ENCODE measurements around the gene PROSER3. TPM values are rescaled to one million over a fixed set of nuclear protein-coding genes. Genes with fewer than 3 reads are reported as not detected.

The PROSER3 gene
- polyA plus RNA-seq, 6 donors from 2014 or later, result 3.2 to 13.9 (median 9.0) TPM; not detected in 1

- Mint-ChIP-seq H3K27ac (peak within 1 kb of the TSS; percentile 98 to 100 (median 99)), H3K9me3 (peaks cover 0 to 3% (median 0%) of the 10 kb centered on the region in 7 donors), H3K27me3 (no peaks in the 10 kb centered on the region), H3K36me3 (peaks cover 0 to 8% of the 10 kb centered on the region in 2 donors), H3K4me1 (peaks cover 43 to 74% (median 64%) of the 10 kb centered on the region in 3 donors), H3K4me3 (peak within 1 kb of the TSS; percentile 85 to 100 (median 96))
- ATAC-seq (ENCODE audit: low read depth in 2 of 2), result peak; percentile 52 to 57
- peak; percentile 97 for DNase-seq
Observed at GRCh38 chr19:35745328-35746086, 12.5 kb upstream of the PROSER3 start, which contains the start of the genes PSENEN and U2AF1L4. TSS of gene PSENEN (plus strand) at chr19:35745651. CDS start at chr19:35745931, 280 bp downstream. TSS of gene U2AF1L4 (minus strand) at chr19:35745418. CDS start at chr19:35745391, 27 bp downstream.

GRCh38 chr19:35746087-35746462, 11.9 kb upstream of the PROSER3 start:
- DNase-seq (no peak), ATAC-seq (ENCODE audit: low read depth in 2 of 2) (no peak)
- H3K4me1 Mint-ChIP-seq, result peaks cover 43 to 69% (median 58%) of the 10 kb centered on the region in 3 donors
- peak overlapping the region; percentile 85 to 100 (median 96) for H3K4me3 Mint-ChIP-seq
- peaks cover 0 to 3% (median 0%) of the 10 kb centered on the region in 7 donors for H3K9me3 Mint-ChIP-seq
- no peaks in the 10 kb centered on the region for H3K27me3 Mint-ChIP-seq
- H3K36me3 Mint-ChIP-seq, result peaks cover 0 to 8% of the 10 kb centered on the region in 2 donors
- peak overlapping the region; percentile 69 to 100 (median 88) for H3K27ac Mint-ChIP-seq

GRCh38 chr19:35746531-35746930, 11.4 kb upstream of the PROSER3 start:
- no peaks in the 10 kb centered on the region for H3K27me3 Mint-ChIP-seq

GRCh38 chr19:35748106-35749020, 9.6 kb upstream of the PROSER3 start, which contains the start of gene LIN37:
TSS of gene LIN37 (plus strand) at chr19:35748576. CDS start at chr19:35748725, 149 bp downstream.
- Mint-ChIP-seq H3K27me3 (no peaks in the 10 kb centered on the region), H3K4me1 (peaks cover 38 to 53% (median 46%) of the 10 kb centered on the region in 3 donors), H3K9me3 (peaks cover 0 to 3% (median 0%) of the 10 kb centered on the region in 7 donors), H3K36me3 (peaks cover 0 to 5% of the 10 kb centered on the region in 2 donors), H3K4me3 (peak within 1 kb of the TSS; percentile 90 to 100 (median 99)), H3K27ac (peak within 1 kb of the TSS; percentile 92 to 99 (median 98))
- peak; percentile 98 for DNase-seq
- peak; percentile 68 to 71 for ATAC-seq (ENCODE audit: low read depth in 2 of 2)

More at GRCh38 chr19:35746531-35746930, 11.4 kb upstream of the PROSER3 start:
- H3K4me1 Mint-ChIP-seq, result peaks cover 43 to 69% (median 57%) of the 10 kb centered on the region in 3 donors
- ATAC-seq (ENCODE audit: low read depth in 2 of 2) (no peak), DNase-seq (no peak)
- peaks cover 0 to 8% of the 10 kb centered on the region in 2 donors for H3K36me3 Mint-ChIP-seq
- peak overlapping the region; percentile 85 to 100 (median 96) for H3K4me3 Mint-ChIP-seq
- peaks cover 0 to 3% (median 0%) of the 10 kb centered on the region in 7 donors for H3K9me3 Mint-ChIP-seq
- peak overlapping the region in 5 of 6 donors; percentile 69 to 99 (median 88) for H3K27ac Mint-ChIP-seq

GRCh38 chr19:35750167-35750566, 7.8 kb upstream of the PROSER3 start:
- Mint-ChIP-seq H3K9me3 (peaks cover 0 to 3% (median 0%) of the 10 kb centered on the region in 7 donors), H3K4me3 (peak overlapping the region in 7 of 8 donors; percentile 9 to 88 (median 42)), H3K4me1 (peaks cover 38 to 45% (median 41%) of the 10 kb centered on the region in 3 donors), H3K27ac (peak overlapping the region in 4 of 6 donors; percentile 33 to 73 (median 50)), H3K27me3 (peaks cover 4 to 14% (median 13%) of the 10 kb centered on the region in 3 donors), H3K36me3 (peaks cover 0 to 23% of the 10 kb centered on the region in 2 donors)
- no peak for ATAC-seq (ENCODE audit: low read depth in 2 of 2)
- DNase-seq, result no peak

- H3K4me3 Mint-ChIP-seq, result no peak overlapping the region
- DNase-seq, result no peak
- peaks cover 9 to 29% (median 25%) of the 10 kb centered on the region in 3 donors for H3K27me3 Mint-ChIP-seq
- ATAC-seq (ENCODE audit: low read depth in 2 of 2), result no peak
- H3K36me3 Mint-ChIP-seq, result peaks cover 0 to 25% of the 10 kb centered on the region in 2 donors
- no peak overlapping the region for H3K27ac Mint-ChIP-seq
- H3K4me1 Mint-ChIP-seq, result peaks cover 37 to 42% (median 39%) of the 10 kb centered on the region in 3 donors
- H3K9me3 Mint-ChIP-seq, result peaks cover 0 to 1% (median 0%) of the 10 kb centered on the region in 7 donors
Observed at GRCh38 chr19:35751839-35752745, 5.9 kb upstream of the PROSER3 start.

- Mint-ChIP-seq H3K27ac (no peak overlapping the region), H3K4me3 (peak overlapping the region in 1 of 8 donors; percentile 49), H3K4me1 (peaks cover 41 to 44% (median 43%) of the 10 kb centered on the region in 3 donors), H3K36me3 (peaks cover 0 to 25% of the 10 kb centered on the region in 2 donors), H3K9me3 (peaks cover 0 to 1% (median 0%) of the 10 kb centered on the region in 7 donors), H3K27me3 (peaks cover 9 to 30% (median 25%) of the 10 kb centered on the region in 3 donors)
- no peak for DNase-seq
- ATAC-seq (ENCODE audit: low read depth in 2 of 2), result no peak
Observed at GRCh38 chr19:35752746-35753350, 5.1 kb upstream of the PROSER3 start.

GRCh38 chr19:35753634-35754369, 4.2 kb upstream of the PROSER3 start:
- H3K4me3 Mint-ChIP-seq, result peak overlapping the region in 2 of 8 donors; percentile 23 to 49
- H3K27me3 Mint-ChIP-seq, result peaks cover 9 to 30% (median 25%) of the 10 kb centered on the region in 3 donors
- H3K4me1 Mint-ChIP-seq, result peaks cover 35 to 42% (median 39%) of the 10 kb centered on the region in 3 donors
- no peak overlapping the region for H3K27ac Mint-ChIP-seq
- DNase-seq (no peak), ATAC-seq (ENCODE audit: low read depth in 2 of 2) (no peak)
- peaks cover 0 to 1% (median 0%) of the 10 kb centered on the region in 7 donors for H3K9me3 Mint-ChIP-seq
- peaks cover 0 to 25% of the 10 kb centered on the region in 2 donors for H3K36me3 Mint-ChIP-seq

- Mint-ChIP-seq H3K4me1 (peaks cover 38 to 42% (median 39%) of the 10 kb centered on the region in 3 donors), H3K27me3 (peaks cover 9 to 30% (median 25%) of the 10 kb centered on the region in 3 donors), H3K4me3 (peak overlapping the region in 3 of 8 donors; percentile 24 to 69 (median 62)), H3K27ac (no peak overlapping the region), H3K36me3 (peaks cover 0 to 25% of the 10 kb centered on the region in 2 donors), H3K9me3 (peaks cover 0 to 1% (median 0%) of the 10 kb centered on the region in 7 donors)
- DNase-seq (no peak), ATAC-seq (ENCODE audit: low read depth in 2 of 2) (no peak)
Observed at GRCh38 chr19:35754370-35755130, 3.4 kb upstream of the PROSER3 start.

GRCh38 chr19:35755131-35755549, 2.8 kb upstream of the PROSER3 start:
- no peaks in the 10 kb centered on the region for H3K9me3 Mint-ChIP-seq
- H3K27ac Mint-ChIP-seq, result no peak overlapping the region
- peaks cover 9 to 30% (median 25%) of the 10 kb centered on the region in 3 donors for H3K27me3 Mint-ChIP-seq
- ATAC-seq (ENCODE audit: low read depth in 2 of 2) (no peak), DNase-seq (no peak)
- peaks cover 0 to 25% of the 10 kb centered on the region in 2 donors for H3K36me3 Mint-ChIP-seq
- peak overlapping the region in 6 of 8 donors; percentile 24 to 72 (median 58) for H3K4me3 Mint-ChIP-seq
- H3K4me1 Mint-ChIP-seq, result peaks cover 35 to 38% (median 37%) of the 10 kb centered on the region in 3 donors
